K562 (cell line): ENCODE measurements around the gene PLAAT4. TPM values are rescaled to one million over a fixed set of nuclear protein-coding genes. Genes with fewer than 3 reads are reported as not detected.

Experiments
- BCLAF1 ChIP-seq, 2 experiments: fragments of 450-650 bp in 1 of 2; IDR thresholded peaks; 2 replicates each; pipeline ENCODE4 v1.6.1; 2011 to 2017; ENCODE audit warnings: low read depth in 2 of 2, antibody characterized with exemption in 1 of 2, borderline replicate concordance in 1 of 2, low read length in 1 of 2, mild to moderate bottlenecking in 1 of 2, mixed read lengths in 1 of 2; ENCODE audit not compliant: control insufficient read depth in 1 of 2
- ELF4 ChIP-seq: fragments of 450-650 bp; formaldehyde crosslinking; IDR thresholded peaks from 2 replicates; pipeline ENCODE4 v1.4.0; 2022; ENCODE audit warnings: missing genetic modification characterization
- FOXK2 ChIP-seq, 2 experiments: fragments of 450-650 bp; IDR thresholded peaks in 1 of 2; conservative IDR thresholded peaks in 1 of 2; 2 replicates each; pipeline ENCODE4 v1.6.1; 2016; ENCODE audit warnings: low read depth in 2 of 2, mild to moderate bottlenecking in 1 of 2
- KAT2B ChIP-seq: IDR thresholded peaks from one replicate; pipeline ENCODE4 v1.6.1; 2012; ENCODE audit warnings: low read depth, mild to moderate bottlenecking, control low read depth, inconsistent platforms, low read length, moderate library complexity
- KAT7 ChIP-seq: sonication (generic); formaldehyde crosslinking; IDR thresholded peaks from 2 replicates; pipeline ENCODE4 v1.8.0; 2022; ENCODE audit warnings: missing genetic modification reagents, mild to moderate bottlenecking, borderline replicate concordance
- PRDM10 ChIP-seq: fragments of 450-650 bp; IDR thresholded peaks from 2 replicates; pipeline ENCODE4 v1.6.1; 2018; ENCODE audit not compliant: partially characterized antibody
- SFPQ ChIP-seq: fragments of 200-400 bp; formaldehyde crosslinking; IDR thresholded peaks from 2 replicates; pipeline ENCODE4 v1.6.1; 2017; ENCODE audit warnings: mild to moderate bottlenecking, low read depth, low read length, moderate library complexity
- TFAM ChIP-seq: fragments of 250-450 bp; sonication (Bioruptor Pico); conservative IDR thresholded peaks from 2 replicates; pipeline ENCODE4 v1.5.0; 2021; ENCODE audit warnings: mild to moderate bottlenecking, moderate library complexity
- USF2 ChIP-seq: sonication (generic); formaldehyde crosslinking; IDR thresholded peaks from 2 replicates; pipeline ENCODE4 v1.5.0; 2020; ENCODE audit warnings: missing genetic modification reagents
- ZBED1 ChIP-seq: IDR thresholded peaks from 2 replicates; pipeline ENCODE4 v1.6.1; 2014
- ZFP30 ChIP-seq: fragments of 250-450 bp; sonication (Bioruptor Pico); IDR thresholded peaks from 2 replicates; pipeline ENCODE4 v1.8.0; 2022; ENCODE audit warnings: moderate library complexity, mild to moderate bottlenecking, inconsistent platforms, borderline replicate concordance
- ZNF518B ChIP-seq: fragments of 250-450 bp; sonication (Bioruptor Pico); IDR thresholded peaks from 2 replicates; pipeline ENCODE4 v1.5.0; 2021; ENCODE audit warnings: mild to moderate bottlenecking, moderate library complexity
- polyA plus RNA-seq, 8 experiments: library from polyadenylated mRNA; depleted of rRNA in 4 of 8; stranded (reverse) in 5 of 8; unstranded in 3 of 8; fragments of >200 nt; fragmentation: Nextera tagmentation in 2 of 8; fragmentation: Illumina TruSeq in 1 of 8; extraction: Ambion mirVana in 2 of 8; extraction: Trizol in 1 of 8; gene quantifications; 2 replicates each; pipeline versions ENCODE4 v1.2.1 to v1.2.3, GENCODE V29; 2011 to 2014; ENCODE audit warnings: inconsistent platforms in 1 of 8, missing spikeins in 1 of 8
- total RNA-seq, 7 experiments: library from RNA; depleted of rRNA in 6 of 7; stranded (reverse); fragments of >200 nt in 6 of 7; fragmentation: Illumina TruSeq in 2 of 7; extraction: Trizol in 2 of 7; gene quantifications; 2 replicates each; pipeline versions ENCODE4 v1.2.1 to v1.2.3, GENCODE V29; 2011 to 2021; ENCODE audit warnings: low replicate concordance in 1 of 7

The PLAAT4 gene
- total and polyA plus RNA-seq, 9 of the 15 experiments (the other 6 are each of a cell fraction or from before 2014, with no cell fraction given) = 0.54 to 3.0 (median 1.3) TPM; not detected in 1

GRCh38 chr11:63505857-63506528 lies 30.6 kb upstream of the PLAAT4 start, which contains the start of gene LGALS12 (continued):
- TF ChIP-seq PRDM10 = no peak
- no peak for TF ChIP-seq ZFP30
- no peak for TF ChIP-seq TFAM
- no peak for TF ChIP-seq ZBED1
- no peak for TF ChIP-seq SFPQ
- no peak for TF ChIP-seq FOXK2 (conservative IDR thresholded peaks at IDR 0.05 in 1 of 2, IDR thresholded peaks at IDR 0.05 in 1 of 2; ENCODE audit: low read depth in 2 of 2)
- TF ChIP-seq ELF4 (CRISPR knock-in tag) = no peak
- TF ChIP-seq KAT7 (CRISPR knock-in tag) = no peak
- no peak for TF ChIP-seq BCLAF1 (IDR thresholded peaks at IDR 0.05; ENCODE audit: borderline replicate concordance in 1 of 2, control insufficient read depth in 1 of 2, low read depth in 2 of 2, low read length in 1 of 2)
- no peak for TF ChIP-seq KAT2B
- no peak for TF ChIP-seq USF2 (CRISPR knock-in tag)
- no peak for TF ChIP-seq ZNF518B (CRISPR knock-in tag)
